Fibroblast of skin of left biceps (primary cell): Measurements from ENCODE around the gene AP2S1.
"Not testable (repeated sequence)": the region's sequence is repeated elsewhere in the genome, so short reads cannot be mapped to it uniquely, and the experiment has no call there.

Experiments
- DNase-seq, 2 experiments: peaks; one replicate each; pipeline ENCODE4 v3.0.0-alpha.2; 2013; ENCODE audit warnings: low read depth in 2 of 2

AP2S1 gene

DNA sequence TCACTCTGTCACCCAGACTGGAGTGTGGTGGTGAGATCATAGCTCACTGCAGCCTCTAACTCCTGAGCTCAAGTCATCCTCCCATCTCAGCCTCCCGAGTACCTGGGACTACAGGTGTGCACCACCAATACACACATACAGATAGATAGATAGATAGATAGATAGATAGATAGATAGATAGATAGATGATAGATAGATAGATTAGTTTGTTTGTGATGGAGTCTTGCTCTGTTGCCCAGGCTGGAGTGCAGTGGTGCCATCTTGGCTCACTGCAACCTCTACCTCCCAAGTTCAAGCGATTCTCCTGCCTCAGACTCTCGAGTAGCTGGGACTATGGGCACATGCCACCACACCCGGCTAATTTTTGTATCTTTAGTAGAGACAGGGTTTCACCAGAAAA lies 46.2 kb downstream of the AP2S1 start:
- not testable (repeated sequence) for DNase-seq

DNA sequence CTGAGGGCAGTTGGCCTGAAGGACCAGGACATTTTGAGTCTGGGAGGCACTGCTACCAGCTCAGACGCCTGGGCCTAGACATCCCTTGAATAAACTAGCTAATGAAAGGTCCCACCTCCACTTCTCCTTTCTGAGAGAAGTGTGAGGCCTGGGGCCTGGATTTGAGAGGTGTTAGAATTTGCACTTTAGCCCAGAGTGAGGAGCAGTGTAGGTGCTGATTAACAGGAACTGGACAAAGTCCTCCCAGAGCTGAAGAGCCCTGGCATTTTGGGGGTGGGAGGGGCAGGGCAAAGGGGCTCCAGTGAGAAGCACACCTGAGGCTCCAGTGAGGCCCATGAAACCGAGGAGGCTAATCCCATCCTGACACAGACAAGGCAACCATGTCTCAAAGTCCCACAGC lies 47.1 kb downstream of the AP2S1 start:
- no peak for DNase-seq

DNA sequence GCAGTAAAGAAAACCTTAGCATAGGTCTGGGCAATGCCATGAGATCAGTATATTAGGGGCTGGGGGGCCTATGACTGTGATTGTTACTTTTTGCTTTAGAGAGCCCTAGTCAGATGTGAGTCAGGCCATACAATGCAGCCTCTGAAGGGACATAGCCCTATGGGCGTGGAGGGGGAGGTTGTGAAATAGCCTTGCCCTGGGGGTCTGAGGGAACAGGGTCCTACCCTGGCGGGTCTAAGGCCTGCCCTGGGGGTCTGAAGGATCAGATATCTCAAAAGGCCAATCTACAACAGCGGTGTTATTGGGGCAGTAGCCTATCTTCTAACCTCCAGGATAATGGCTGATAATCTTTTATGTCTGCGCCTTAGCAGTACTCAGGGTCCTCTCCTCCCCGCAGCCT lies 48.5 kb downstream of the AP2S1 start:
- DNase-seq, result no peak

DNA sequence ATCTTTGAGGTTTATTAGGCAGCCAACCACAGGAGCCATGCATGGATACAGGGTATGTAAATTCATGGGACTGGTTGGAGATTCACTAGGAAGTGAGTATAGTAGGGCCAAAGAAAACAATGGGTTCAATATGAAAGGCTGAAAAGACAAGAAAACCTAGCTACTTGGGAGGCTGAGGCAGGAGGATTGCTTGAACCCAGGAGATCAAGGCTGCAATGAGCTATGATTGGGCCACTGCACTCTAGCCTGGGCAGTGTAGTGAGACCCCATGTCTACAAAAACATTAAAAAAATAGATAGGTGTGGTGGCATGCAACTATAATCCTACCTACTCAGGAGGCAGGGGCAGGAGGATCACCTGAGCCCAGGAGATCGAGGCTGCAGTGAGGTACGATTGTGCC lies 51.9 kb downstream of the AP2S1 start:
- DNase-seq, result no peak

DNA sequence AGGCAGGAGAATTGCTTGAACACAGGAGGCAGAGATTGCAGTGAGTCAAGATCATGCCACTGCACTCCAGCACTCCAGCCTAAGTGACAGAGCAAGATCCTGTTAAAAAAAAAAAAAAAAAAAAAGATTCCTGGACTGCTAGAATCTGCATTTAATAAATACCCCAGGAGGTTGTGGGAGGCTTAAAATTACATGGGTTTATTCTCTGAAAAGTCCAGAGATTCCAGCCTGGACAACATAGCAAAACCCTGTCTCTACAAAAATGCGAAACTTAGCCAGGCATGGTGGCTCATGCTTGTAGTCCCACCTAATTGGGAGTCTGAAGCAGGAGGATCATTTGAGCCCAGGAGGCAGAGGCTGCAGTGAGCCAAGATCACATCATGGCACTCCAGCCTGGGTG lies 52.8 kb downstream of the AP2S1 start:
- DNase-seq, result no peak

DNA sequence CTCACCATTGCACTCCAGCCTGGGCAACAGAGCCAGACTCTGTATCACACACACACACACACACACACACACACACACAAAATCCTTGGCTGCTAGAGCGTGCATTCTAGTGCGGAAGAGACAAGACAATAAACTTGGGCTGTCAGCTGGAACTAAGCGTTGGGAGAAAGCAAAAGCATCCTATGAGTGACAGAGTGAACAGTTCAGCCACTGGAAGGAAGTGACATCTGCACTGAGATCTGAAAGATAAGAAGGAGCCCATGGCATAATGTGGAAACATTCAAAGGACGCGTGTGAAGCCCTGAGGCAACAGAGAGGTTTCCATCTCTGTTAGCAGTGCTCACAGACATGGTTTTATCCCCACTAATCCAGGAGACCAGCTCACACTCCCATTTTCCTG lies 58.7 kb downstream of the AP2S1 start:
- DNase-seq, result no peak

DNA sequence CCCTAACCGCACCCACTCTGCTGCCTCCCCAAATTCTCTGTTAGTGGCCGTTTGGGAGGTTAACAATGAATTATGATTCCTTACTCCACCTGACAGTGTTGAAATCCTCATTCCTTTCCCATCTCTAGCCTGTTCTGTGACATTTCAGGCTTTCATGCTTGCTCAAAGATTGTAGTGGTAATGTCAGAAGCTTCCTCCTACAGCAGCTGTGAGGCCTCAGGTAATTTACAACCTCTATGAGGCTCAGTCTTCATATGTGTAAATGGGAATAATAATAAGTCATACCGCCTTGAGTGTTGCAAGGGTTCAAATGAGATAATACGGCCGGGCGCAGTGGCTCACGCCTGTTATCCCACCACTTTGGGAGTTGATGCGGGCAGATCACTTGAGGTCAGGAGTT lies 61.3 kb downstream of the AP2S1 start:
- DNase-seq, result no peak

DNA sequence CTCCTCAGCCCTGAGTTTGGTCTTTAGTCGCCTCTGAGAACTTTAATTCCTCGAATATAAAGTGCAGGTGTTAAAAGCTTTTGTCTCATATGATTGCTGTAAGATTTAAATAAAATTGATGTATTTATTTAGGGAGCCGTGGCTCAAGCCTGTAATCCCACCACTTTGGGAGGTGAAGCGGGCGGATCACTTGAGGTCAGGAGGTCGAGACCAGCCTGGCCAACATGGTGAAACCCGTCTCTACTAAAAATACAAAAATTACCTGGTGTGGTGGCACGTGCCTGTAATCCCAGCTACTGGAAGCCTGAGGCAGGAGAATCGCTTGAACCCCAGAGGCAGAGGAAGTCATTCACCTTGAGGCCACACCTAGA lies 61.7 kb downstream of the AP2S1 start:
- no peak for DNase-seq

DNA sequence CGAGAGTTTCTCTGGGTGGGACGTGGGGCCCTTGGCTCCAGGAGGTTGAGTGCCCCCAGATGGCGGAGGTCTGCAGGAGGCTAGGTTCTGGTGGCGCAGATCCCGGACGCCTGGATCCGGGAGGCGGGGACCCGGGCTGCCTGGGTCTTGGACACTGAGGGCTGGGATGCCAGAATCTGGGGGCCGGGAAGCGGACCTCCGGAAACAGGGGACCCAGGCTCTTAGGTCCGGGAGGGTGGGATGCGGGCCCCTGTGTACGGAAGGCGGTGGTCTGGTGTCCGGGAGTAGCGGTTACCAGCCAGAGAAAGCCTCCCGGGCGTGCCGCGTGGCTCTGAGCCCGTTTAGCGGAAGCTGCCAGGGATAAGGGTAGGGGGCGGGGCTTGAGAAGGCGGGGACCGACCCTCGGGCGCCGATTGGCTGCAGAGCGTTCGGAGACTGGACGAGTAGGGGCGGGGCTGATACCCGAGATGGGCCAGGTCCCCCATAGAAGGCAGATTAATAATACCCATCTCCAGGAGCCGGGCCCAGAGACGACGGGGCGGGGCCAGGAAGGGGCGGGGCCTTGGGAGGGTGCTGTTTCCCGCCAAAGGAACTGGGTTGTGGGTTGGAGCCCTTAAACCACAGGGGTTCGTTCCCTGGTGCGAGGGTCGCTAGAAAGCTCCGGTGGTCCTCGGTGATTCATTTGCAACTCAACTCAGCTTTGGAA lies 62.2 kb downstream of the AP2S1 start, which contains the start of gene SLC1A5:
SLC1A5 (minus strand) TSS at position 333 of the 706 bp plus-strand sequence. CDS start 629 bp downstream, outside the sequence.
- peak; percentile 93 to 94 for DNase-seq
